Measurements from ENCODE around the gene TTC22. TPM values are rescaled to one million over a fixed set of nuclear protein-coding genes. Genes with fewer than 3 reads are reported as not detected.

The TTC22 gene
- total RNA-seq, 1 experiment from 2014 or later, result 0.59 TPM

GRCh38 chr1:54842206-54842915 lies 41.2 kb upstream of the TTC22 start:
- Histone ChIP-seq H4K5ac (ENCODE audit: insufficient read length, low read depth, low read length) (no peak overlapping the region), H3K4ac (ENCODE audit: low read depth, low read length) (no peak overlapping the region), H2BK20ac (ENCODE audit: low read depth, low read length, poor library complexity, severe bottlenecking) (no peak overlapping the region), H3K23me2 (ENCODE audit: insufficient read length, low read depth, low read length, poor library complexity, severe bottlenecking) (no peaks in the 10 kb centered on the region), H3K56ac (ENCODE audit: insufficient read length, low read depth, low read length) (no peak overlapping the region), H3K9ac (ENCODE audit: extremely low read depth, insufficient read length, low read length) (no peak overlapping the region), H2BK12ac (ENCODE audit: insufficient read length, low read depth, low read length) (no peak overlapping the region), H3K27me3 (ENCODE audit: insufficient read depth, low read length) (no peaks in the 10 kb centered on the region), H3K23ac (ENCODE audit: insufficient read length, low read depth, low read length) (no peak overlapping the region), H3K79me1 (ENCODE audit: insufficient read depth, low read depth, low read length, poor library complexity, severe bottlenecking) (no peaks in the 10 kb centered on the region), H3T11ph (ENCODE audit: low read length) (no peak overlapping the region), H4K20me1 (ENCODE audit: control insufficient read depth, insufficient read depth, insufficient read length) (no peaks in the 10 kb centered on the region), H2AK5ac (ENCODE audit: insufficient read length, low read length) (no peak overlapping the region), H3K14ac (ENCODE audit: insufficient read depth, low read length) (no peak overlapping the region), H3K9me3 (ENCODE audit: control insufficient read depth, low read depth, low read length) (no peaks in the 10 kb centered on the region), H4K91ac (ENCODE audit: insufficient read length, low read depth, low read length) (no peak overlapping the region), H2BK5ac (ENCODE audit: insufficient read length, low read length) (no peak overlapping the region), H3K27ac (ENCODE audit: insufficient read length, low read depth, low read length) (no peak overlapping the region), H2BK15ac (ENCODE audit: low read depth, low read length) (no peak overlapping the region), H2BK120ac (ENCODE audit: low read depth, low read length, poor library complexity, severe bottlenecking) (no peak overlapping the region), H3K4me1 (ENCODE audit: insufficient read depth, low read length) (no peaks in the 10 kb centered on the region), H2AFZ (ENCODE audit: low read length) (no peak overlapping the region), H3K79me2 (ENCODE audit: insufficient read depth, low read length) (no peaks in the 10 kb centered on the region), H4K8ac (replicated peaks; ENCODE audit: insufficient read length, low read depth, low read length) (no peak overlapping the region), H3K18ac (ENCODE audit: insufficient read length, low read depth, low read length) (no peak overlapping the region), H3K4me2 (ENCODE audit: insufficient read depth, insufficient read length, low read length) (no peak overlapping the region)
- Mint-ChIP-seq H3K4me1 (no peaks in the 10 kb centered on the region), H3K27me3 (ENCODE audit: low read depth) (peaks cover 4% of the 10 kb centered on the region), H3K9me3 (no peaks in the 10 kb centered on the region; a peak in 1 of 5 replicates), H3K4me3 (no peak overlapping the region), H3K36me3 (ENCODE audit: insufficient read depth in 1 of 3, low read depth in 3 of 3) (peaks cover 0 to 6% (median 1%) of the 10 kb centered on the region in 3 experiments; a peak in 2 of 7 replicates), H3K27ac (0 out of 7 replicates have a peak overlapping the region, but pooled peaks of 1 of the 3 experiments have one; percentile 13)
- TF ChIP-seq CTCF (conservative IDR thresholded peaks at IDR 0.05), result no peak
- no CpG with 5 or more reads among the region's 10 CpGs for WGBS (ENCODE audit: extremely low coverage, insufficient read length, low lambda C conversion rate)
- no peak for DNase-seq
